H1 (cell line): ENCODE results near the gene HBQ1. TPM values are rescaled to one million over a fixed set of nuclear protein-coding genes. Genes with fewer than 3 reads are reported as not detected.

Experiments used
- CTCF ChIA-PET: fragments of 300-600 bp; sonication (Branson Sonifier 250); formaldehyde crosslinking; loops from one replicate; lab custom pipeline; 2021; ENCODE audit not compliant: partially characterized antibody; lab: Charles Lee
- POLR2A ChIA-PET: fragments of 300-600 bp; sonication (Branson Sonifier 250); formaldehyde crosslinking; loops from one replicate; lab custom pipeline; 2021; ENCODE audit warnings: inconsistent platforms; ENCODE audit not compliant: partially characterized antibody; lab: Charles Lee
- DNase-seq, 2 experiments: peaks; one replicate each; pipeline versions ENCODE4 v3.0.0 to v3.0.0-alpha.2; 2010 to 2022; ENCODE audit warnings: low spot score in 2 of 2, low read depth in 1 of 2, mixed read lengths in 1 of 2
- FAIRE-seq: peaks from 2 replicates; lab custom pipeline; 2011; peaks lifted over from hg19 to GRCh38; lab: Jason Lieb, UNC
- H2AFZ ChIP-seq: 2 replicates; pipeline ENCODE4 v1.8.1; 2012; ENCODE audit warnings: low read length, inconsistent platforms
- H2AK5ac ChIP-seq: 2 replicates; pipeline ENCODE4 v1.6.1; 2013; ENCODE audit warnings: low read depth, low read length
- H2BK120ac ChIP-seq: replicated peaks from 2 replicates; pipeline ENCODE3; 2013; ENCODE audit warnings: low read depth, low read length, inconsistent platforms
- H2BK12ac ChIP-seq: 2 replicates; pipeline ENCODE4 v1.6.1; 2013; ENCODE audit warnings: low read depth, low read length
- H2BK15ac ChIP-seq: 2 replicates; pipeline ENCODE4 v1.6.1; 2013; ENCODE audit warnings: low read length
- H2BK20ac ChIP-seq: 2 replicates; pipeline ENCODE4 v1.6.1; 2013; ENCODE audit warnings: low read length
- H2BK5ac ChIP-seq: 2 replicates; pipeline ENCODE4 v1.6.1; 2013; ENCODE audit warnings: low read depth, low read length
- H3K14ac ChIP-seq: 2 replicates; pipeline ENCODE4 v1.6.1; 2013; ENCODE audit warnings: inconsistent platforms; ENCODE audit not compliant: insufficient read length
- H3K18ac ChIP-seq: 2 replicates; pipeline ENCODE4 v1.6.1; 2013; ENCODE audit warnings: low read length; ENCODE audit errors: extremely low read depth
- H3K23ac ChIP-seq: 2 replicates; pipeline ENCODE4 v1.6.1; 2013; ENCODE audit warnings: inconsistent platforms; ENCODE audit not compliant: insufficient read length
- H3K23me2 ChIP-seq: 2 replicates; pipeline ENCODE4 v1.6.1; 2013; ENCODE audit warnings: low read depth, low read length
- H3K27ac ChIP-seq: 2 replicates; pipeline ENCODE4 v1.6.1; 2011; ENCODE audit warnings: low read depth, low read length, inconsistent platforms
- H3K27me3 ChIP-seq, 4 experiments: replicated peaks in 1 of 4; 1 replicate in 1 of 4; 2 replicates in 3 of 4; pipeline versions ENCODE4 v1.6.1 to v1.8.1; 2011 to 2013; ENCODE audit warnings: low read length in 3 of 4, mild to moderate bottlenecking in 3 of 4, inconsistent platforms in 2 of 4, mixed read lengths in 2 of 4, moderate library complexity in 1 of 4; ENCODE audit not compliant: control insufficient read depth in 3 of 4, insufficient read depth in 3 of 4; ENCODE audit errors: extremely low read depth in 1 of 4
- H3K36me3 ChIP-seq, 4 experiments: 2 replicates each; pipeline versions ENCODE4 v1.6.1 to v1.8.1; 2011 to 2013; ENCODE audit warnings: mild to moderate bottlenecking in 4 of 4, low read length in 3 of 4, moderate library complexity in 2 of 4, control low read depth in 1 of 4, inconsistent platforms in 1 of 4; ENCODE audit not compliant: insufficient read depth in 4 of 4, control insufficient read depth in 2 of 4
- H3K4ac ChIP-seq: replicated peaks from 2 replicates; pipeline ENCODE3; 2013; ENCODE audit warnings: low read length, low read depth, mixed read lengths, inconsistent platforms; ENCODE audit not compliant: insufficient read length
- H3K4me1 ChIP-seq, 4 experiments: replicated peaks in 1 of 4; 1 replicate in 1 of 4; 2 replicates in 3 of 4; pipeline versions ENCODE4 v1.6.1 to v1.8.1; 2011 to 2013; ENCODE audit warnings: low read length in 3 of 4, inconsistent platforms in 2 of 4, mixed read lengths in 1 of 4; ENCODE audit not compliant: insufficient read depth in 4 of 4, control insufficient read depth in 3 of 4
- H3K4me2 ChIP-seq, 2 experiments: 2 replicates each; pipeline versions ENCODE4 v1.6.1 to v1.8.1; 2011 to 2013; ENCODE audit warnings: low read depth in 2 of 2, low read length in 2 of 2, control low read depth in 1 of 2, inconsistent platforms in 1 of 2, mild to moderate bottlenecking in 1 of 2; ENCODE audit not compliant: insufficient read depth in 1 of 2
- H3K4me3 ChIP-seq, 4 experiments: fragments of 200-600, 300-600 bp in 1 of 4; sonication (generic), shearing (Covaris generic), sonication (Bioruptor Twin) in 1 of 4; 2 replicates each; pipeline versions ENCODE4 v1.5.1 to v1.8.1; 2011 to 2016; ENCODE audit warnings: low read length in 4 of 4, low read depth in 3 of 4, control low read depth in 2 of 4, inconsistent platforms in 2 of 4, mild to moderate bottlenecking in 2 of 4, mixed read lengths in 1 of 4, moderate library complexity in 1 of 4; ENCODE audit not compliant: insufficient read depth in 2 of 4; ENCODE audit errors: extremely low read depth in 1 of 4
- H3K56ac ChIP-seq: replicated peaks from 2 replicates; pipeline ENCODE3; 2013; ENCODE audit warnings: low read depth, mild to moderate bottlenecking, mixed read lengths, low read length, inconsistent platforms; ENCODE audit not compliant: insufficient read length
- H3K79me1 ChIP-seq: 2 replicates; pipeline ENCODE4 v1.6.1; 2013; ENCODE audit warnings: low read depth, low read length, control low read depth
- H3K79me2 ChIP-seq, 2 experiments: 2 replicates each; pipeline versions ENCODE4 v1.6.1 to v1.8.1; 2012 to 2013; ENCODE audit warnings: low read length in 2 of 2, mild to moderate bottlenecking in 2 of 2, inconsistent platforms in 1 of 2; ENCODE audit not compliant: insufficient read depth in 2 of 2, control insufficient read depth in 1 of 2
- H3K9ac ChIP-seq, 4 experiments: replicated peaks in 1 of 4; 1 replicate in 1 of 4; 2 replicates in 3 of 4; pipeline versions ENCODE4 v1.6.1 to v1.8.1; 2011 to 2013; ENCODE audit warnings: low read depth in 3 of 4, low read length in 3 of 4, control low read depth in 2 of 4, mild to moderate bottlenecking in 2 of 4, moderate library complexity in 2 of 4, inconsistent platforms in 1 of 4; ENCODE audit errors: extremely low read depth in 1 of 4
- H3K9me3 ChIP-seq, 2 experiments: 2 replicates each; pipeline versions ENCODE4 v1.6.1 to v1.8.1; 2012 to 2013; ENCODE audit warnings: mild to moderate bottlenecking in 2 of 2, moderate library complexity in 2 of 2, control low read depth in 1 of 2, inconsistent platforms in 1 of 2, low read depth in 1 of 2, low read length in 1 of 2, mixed read lengths in 1 of 2; ENCODE audit not compliant: insufficient read depth in 2 of 2
- H4K20me1 ChIP-seq, 2 experiments: replicated peaks in 1 of 2; 2 replicates each; pipeline versions ENCODE3 to v1.8.1; 2011 to 2013; ENCODE audit warnings: inconsistent platforms in 2 of 2, low read length in 2 of 2, mild to moderate bottlenecking in 1 of 2; ENCODE audit not compliant: insufficient read depth in 2 of 2, control insufficient read depth in 1 of 2
- H4K5ac ChIP-seq: 2 replicates; pipeline ENCODE4 v1.6.1; 2013; ENCODE audit warnings: low read length, low read depth, mixed read lengths, inconsistent platforms; ENCODE audit not compliant: insufficient read length
- H4K8ac ChIP-seq: 2 replicates; pipeline ENCODE4 v1.8.0; 2013; ENCODE audit warnings: mild to moderate bottlenecking, moderate library complexity, low read length, inconsistent platforms; ENCODE audit not compliant: insufficient read depth; ENCODE audit errors: extremely low read depth
- H4K91ac ChIP-seq: replicated peaks from 2 replicates; pipeline ENCODE3; 2013; ENCODE audit warnings: low read length, mixed read lengths, inconsistent platforms; ENCODE audit not compliant: insufficient read length
- ASH2L ChIP-seq: fragments of 200-600, 300-600 bp; sonication (generic); IDR thresholded peaks from one replicate; pipeline ENCODE4 v1.7.1; 2017; ENCODE audit warnings: low read length
- CTBP2 ChIP-seq: IDR thresholded peaks from 2 replicates; pipeline ENCODE4 v1.7.0; 2011; ENCODE audit warnings: borderline replicate concordance, mild to moderate bottlenecking, moderate library complexity, mixed read lengths, low read length; ENCODE audit not compliant: insufficient read depth, insufficient read length
- E2F6 ChIP-seq: IDR thresholded peaks from 2 replicates; pipeline ENCODE4 v1.6.1; 2012; ENCODE audit warnings: inconsistent platforms
- EZH2 ChIP-seq: fragments of 200-600 bp; sonication (generic); IDR thresholded peaks from 2 replicates; pipeline ENCODE4 v1.7.1; 2012; ENCODE audit warnings: low read depth, mild to moderate bottlenecking, moderate library complexity, low read length, inconsistent platforms; ENCODE audit not compliant: severe bottlenecking
- MAX ChIP-seq: IDR thresholded peaks from 2 replicates; pipeline ENCODE4 v1.6.1; 2012; ENCODE audit warnings: inconsistent platforms
- RNF2 ChIP-seq: fragments of 200-900, 300-1000 bp; sonication (generic); IDR thresholded peaks from 2 replicates; pipeline ENCODE4 v1.7.1; 2016; ENCODE audit warnings: borderline replicate concordance, low read depth, mild to moderate bottlenecking, antibody characterized with exemption, low read length; ENCODE audit not compliant: poor library complexity, severe bottlenecking; ENCODE audit errors: missing control alignments
- SP1 ChIP-seq: IDR thresholded peaks from 2 replicates; pipeline ENCODE4 v1.6.1; 2011; ENCODE audit warnings: low read depth, low read length
- SP4 ChIP-seq: IDR thresholded peaks from 2 replicates; pipeline ENCODE4 v1.6.1; 2012; ENCODE audit warnings: low read length, inconsistent platforms
- WGBS, 2 experiments: shearing (Covaris generic) in 1 of 2; methylation state at CpG; one replicate each; pipeline versions ENCODE4 v1.1.6 to v1.1.7; 2013 to 2015; ENCODE audit warnings: low lambda C conversion rate in 2 of 2, mixed read lengths in 2 of 2, inconsistent platforms in 1 of 2, low coverage in 1 of 2, missing lambda C conversion rate in 1 of 2; ENCODE audit not compliant: insufficient replicate concordance in 2 of 2, insufficient coverage in 1 of 2, insufficient read length in 1 of 2; ENCODE audit errors: extremely low coverage in 1 of 2, missing lambda C conversion rate in 1 of 2; 5-methylcytosine and 5-hydroxymethylcytosine counted together
- polyA plus RNA-seq, 7 experiments: library from polyadenylated mRNA; depleted of rRNA in 3 of 7; stranded (reverse) in 5 of 7; unstranded in 2 of 7; fragments of >200 nt in 5 of 7; fragments of 200-250 nt in 2 of 7; gene quantifications; 1 replicate in 5 of 7; 2 replicates in 1 of 7; 4 replicates in 1 of 7; pipeline versions ENCODE4 v1.2.1 to v1.2.3, GENCODE V29; 2011 to 2013; ENCODE audit warnings: missing spikeins in 2 of 7, mixed read lengths in 2 of 7
- total RNA-seq: library from RNA; stranded (reverse); fragmentation: NEBNext Ultra II Directional; extraction: Animal tissue kit (Norgen Biotek cat#: 25700); gene quantifications from 2 replicates; pipeline ENCODE4 v1.2.1, GENCODE V29; 2021

Gene HBQ1
- total and polyA plus RNA-seq, 2 of the 8 experiments (the other 6 are each of a cell fraction or from before 2014, with no cell fraction given), result 2.9 to 17.1 TPM

GRCh38 chr16:180681-181564 is 664 bp downstream of the HBQ1 start:
- H3K23me2 ChIP-seq, result peaks cover 9% of the 10 kb centered on the region; the same call in 1 of the 2 replicates
- peaks cover 0 to 3% (median 0%) of the 10 kb centered on the region in 4 experiments; a peak in 1 of 8 replicates for H3K36me3 ChIP-seq
- no peak overlapping the region for H2BK12ac ChIP-seq
- CTCF ChIA-PET, result interaction anchor here (0.6 to 4.3 kb wide), 27 partner anchors 9 to 247 kb away, joined by 3 to 41 read pairs (median 4); partner anchors contain the start of genes HBM and MPG
- H4K5ac ChIP-seq, result no peak overlapping the region
- H3K79me2 ChIP-seq, result no peaks in the 10 kb centered on the region
- H3K56ac ChIP-seq, result no peak overlapping the region
- FAIRE-seq (no peak), DNase-seq (peak in 1 of 2 experiments; percentile 54)
- no peak overlapping the region for H3K27ac ChIP-seq
- H3K14ac ChIP-seq, result no peak overlapping the region
- H3K79me1 ChIP-seq, result no peaks in the 10 kb centered on the region; the same call in 1 of the 2 replicates
- peak overlapping the region; percentile 55 to 83 for H3K4me2 ChIP-seq
- H3K4me1 ChIP-seq, result peaks cover 0 to 5% (median 3%) of the 10 kb centered on the region in 4 experiments; a peak in 4 of 7 replicates
- H2BK120ac ChIP-seq, result no peak overlapping the region
- no peak overlapping the region for H2BK20ac ChIP-seq
- H3K4me3 ChIP-seq, result peak overlapping the region; percentile 10 to 58 (median 20); a peak in 6 of 8 replicates
- no peak overlapping the region for H3K23ac ChIP-seq
- peaks cover 34 to 48% (median 43%) of the 10 kb centered on the region in 4 experiments for H3K27me3 ChIP-seq
- H2BK5ac ChIP-seq, result no peak overlapping the region
- no peak overlapping the region for H2AK5ac ChIP-seq
- H3K18ac ChIP-seq, result peak overlapping the region; percentile 32
- H3K9me3 ChIP-seq, result no peaks in the 10 kb centered on the region
- H4K91ac ChIP-seq, result peak overlapping the region; percentile 89
- no peak overlapping the region for H2AFZ ChIP-seq
- WGBS, 2 experiments, result 6% methylated on average over 57 of the region's 89 CpGs; no CpG with 5 or more reads in 1 of the 2 experiments
- H3K9ac ChIP-seq, result no peak overlapping the region
- peak overlapping the region; percentile 91 for H4K8ac ChIP-seq
- H3K4ac ChIP-seq, result no peak overlapping the region
- peaks cover 9 to 12% of the 10 kb centered on the region in 2 experiments for H4K20me1 ChIP-seq
- POLR2A ChIA-PET, result interaction anchor here (0.6 to 2.9 kb wide), 15 partner anchors 10 to 181 kb away, joined by 3 to 29 read pairs (median 3); partner anchors contain the start of genes HBM, NPRL3 and RHBDF1
- H2BK15ac ChIP-seq, result no peak overlapping the region
- TF ChIP-seq MAX, result peak; percentile 100
- peak; percentile 78 for TF ChIP-seq RNF2
- no peak for TF ChIP-seq CTBP2
- peak; percentile 26; the same call in 1 of the 2 replicates for TF ChIP-seq SP4
- peak; percentile 98 for TF ChIP-seq E2F6
- TF ChIP-seq EZH2, result peak; percentile 45
- TF ChIP-seq ASH2L, result no peak
- no peak for TF ChIP-seq SP1
